Erythroblast (primary cell): Measurements from ENCODE around the gene SRCIN1.

Source experiments
- GATA1 ChIP-seq: IDR thresholded peaks from 2 replicates; pipeline ENCODE4 v1.6.1; 2011; ENCODE audit warnings: low read depth, mild to moderate bottlenecking, control low read depth, low read length, moderate library complexity
- POLR2A ChIP-seq: IDR thresholded peaks from 2 replicates; pipeline ENCODE4 v1.6.1; 2011; ENCODE audit warnings: mild to moderate bottlenecking, low read length

GRCh38 chr17:38600906-38601305, 4.8 kb downstream of the SRCIN1 start:
- TF ChIP-seq POLR2A = no peak
- TF ChIP-seq GATA1 = no peak
